Muscle of leg (tissue), 11 donors: Measurements from ENCODE around the gene ALK. TPM values are rescaled to one million over a fixed set of nuclear protein-coding genes. Genes with fewer than 3 reads are reported as not detected.

Source experiments
- DNase-seq: peaks from one replicate; pipeline ENCODE4 v3.0.0; 2013
- H3K27ac ChIP-seq: one replicate; pipeline ENCODE4 v1.5.1; 2013; ENCODE audit warnings: mild to moderate bottlenecking, low read length, control low read depth
- H3K27me3 ChIP-seq: one replicate; pipeline ENCODE4 v1.6.1; 2013; ENCODE audit warnings: low read length; ENCODE audit not compliant: control insufficient read depth, insufficient read depth
- H3K36me3 ChIP-seq: one replicate; pipeline ENCODE4 v1.6.1; 2013; ENCODE audit warnings: low read length; ENCODE audit not compliant: control insufficient read depth, insufficient read depth
- H3K4me1 ChIP-seq: one replicate; pipeline ENCODE4 v1.6.1; 2013; ENCODE audit warnings: low read length; ENCODE audit not compliant: control insufficient read depth, insufficient read depth
- H3K4me3 ChIP-seq: one replicate; pipeline ENCODE4 v1.5.1; 2013; ENCODE audit warnings: low read length, control low read depth
- H3K9me3 ChIP-seq: replicated peaks from 2 replicates; pipeline ENCODE4 v1.6.1; 2013; ENCODE audit warnings: low read depth, low read length; ENCODE audit not compliant: control insufficient read depth
- WGBS: methylation state at CpG from one replicate; pipeline ENCODE4 v1.1.5; 2013; ENCODE audit warnings: missing lambda C conversion rate; ENCODE audit not compliant: insufficient coverage; 5-methylcytosine and 5-hydroxymethylcytosine counted together
- polyA plus RNA-seq, 8 donors: library from polyadenylated mRNA; unstranded; fragments of 120-200 nt; gene quantifications; one replicate each; pipeline versions ENCODE4 v1.2.1 to v1.2.3, GENCODE V29; 2013; ENCODE audit warnings: inconsistent platforms in 1 of 8, low replicate concordance in 1 of 8; ENCODE audit not compliant: insufficient read length in 8 of 8, insufficient read depth in 1 of 8
- total RNA-seq: library from RNA; stranded (reverse); fragments of 120-200 nt; gene quantifications from one replicate; pipeline ENCODE4 v1.2.4, GENCODE V29; 2013

ALK gene
- total and polyA plus RNA-seq, 9 donors = 0.04 to 0.29 (median 0.09) TPM

DNA sequence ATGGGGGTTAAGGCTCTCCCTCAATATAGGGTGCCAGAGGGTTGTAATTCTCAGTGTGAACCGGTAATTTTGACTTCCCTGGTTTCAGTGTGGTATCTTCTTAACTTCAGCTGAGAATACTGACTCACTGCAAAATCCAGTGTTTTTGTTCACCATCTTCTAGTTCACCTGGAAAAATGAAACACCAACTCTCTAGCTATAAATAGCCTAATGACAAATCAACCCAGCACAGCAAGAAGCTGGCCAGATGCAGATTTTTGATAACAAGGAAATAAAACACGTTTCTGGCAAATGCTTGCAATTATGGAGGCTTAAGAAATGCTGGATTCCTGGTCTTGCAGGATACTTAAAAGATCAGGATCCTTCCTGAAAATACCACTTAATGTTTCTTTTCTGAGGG lies 613.9 kb downstream of the ALK start:
- WGBS = 17% methylated on average over 1 of the region's 2 CpGs

DNA sequence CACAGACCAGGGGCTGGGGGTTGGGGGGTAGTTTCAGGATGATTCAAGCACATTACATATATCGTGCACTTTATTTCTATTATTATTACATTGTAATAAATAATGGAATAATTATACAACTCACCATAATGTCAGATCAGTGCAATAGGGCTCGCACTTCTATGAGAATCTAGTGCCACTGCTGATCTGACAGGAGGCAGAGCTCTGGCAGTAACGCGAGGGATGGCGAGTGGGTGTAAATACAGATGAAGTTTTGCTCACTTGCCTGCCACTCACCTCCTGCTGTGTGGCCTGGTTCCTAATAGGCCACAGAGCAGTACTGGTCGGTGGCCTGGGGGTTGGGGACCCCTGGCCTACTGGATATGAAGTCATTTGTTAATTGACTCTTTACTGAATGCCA lies 615.6 kb downstream of the ALK start:
- Histone ChIP-seq H3K27me3 (no peaks in the 10 kb centered on the region), H3K4me1 (no peaks in the 10 kb centered on the region), H3K9me3 (no peaks in the 10 kb centered on the region), H3K4me3 (no peak overlapping the region), H3K27ac (no peak overlapping the region), H3K36me3 (no peaks in the 10 kb centered on the region)
- no peak for DNase-seq
- 75% methylated on average over 5 of the region's 6 CpGs for WGBS

More for the DNA sequence above, 613.9 kb downstream of the ALK start:
- Histone ChIP-seq H3K27ac (no peak overlapping the region), H3K27me3 (peaks cover 3% of the 10 kb centered on the region), H3K36me3 (no peaks in the 10 kb centered on the region), H3K4me1 (no peaks in the 10 kb centered on the region), H3K9me3 (no peaks in the 10 kb centered on the region), H3K4me3 (no peak overlapping the region)
- DNase-seq = no peak

DNA sequence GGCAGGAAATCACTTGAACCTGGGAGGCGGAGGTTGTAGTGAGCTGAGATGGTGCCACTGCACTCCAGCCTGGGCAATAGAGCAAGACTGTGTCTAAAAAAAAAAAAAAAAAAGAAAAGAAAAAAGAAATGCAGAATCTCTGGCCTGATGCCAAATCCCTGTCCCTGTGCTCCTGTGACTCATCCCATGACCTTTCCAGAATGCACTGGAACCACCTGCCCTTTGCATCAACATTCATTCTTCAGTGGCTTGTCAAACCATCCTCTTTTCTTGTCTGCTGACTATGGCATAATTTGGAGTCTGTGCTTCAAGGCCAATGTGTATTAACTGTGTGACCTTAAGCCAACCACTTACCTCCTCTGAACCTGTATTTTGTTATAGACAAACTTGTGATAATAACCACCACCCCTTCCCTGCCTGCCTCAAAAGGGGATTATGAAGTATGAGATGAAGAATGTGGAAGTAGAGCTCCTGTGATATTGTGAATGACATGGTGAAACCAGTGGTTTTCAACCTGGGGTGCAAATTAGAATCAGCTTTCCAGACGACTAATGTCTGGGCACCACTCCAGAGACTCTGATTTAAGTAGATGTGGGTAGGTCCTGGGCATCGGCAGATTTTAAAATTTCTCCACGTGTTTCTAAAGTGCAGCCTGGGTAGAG lies 616.9 kb downstream of the ALK start:
- H3K27ac ChIP-seq = no peak overlapping the region
- peaks cover 2% of the 10 kb centered on the region for H3K27me3 ChIP-seq
- H3K9me3 ChIP-seq = no peaks in the 10 kb centered on the region
- 10% methylated on average over 1 of the region's 4 CpGs for WGBS
- no peaks in the 10 kb centered on the region for H3K4me1 ChIP-seq
- no peak overlapping the region for H3K4me3 ChIP-seq
- no peak for DNase-seq
- no peaks in the 10 kb centered on the region for H3K36me3 ChIP-seq

- no peaks in the 10 kb centered on the region for H3K9me3 ChIP-seq
- H3K4me3 ChIP-seq = no peak overlapping the region
- WGBS = 67% methylated on average over 3 of the region's 10 CpGs
- H3K27ac ChIP-seq = no peak overlapping the region
- H3K27me3 ChIP-seq = peaks cover 2% of the 10 kb centered on the region
- H3K36me3 ChIP-seq = no peaks in the 10 kb centered on the region
- H3K4me1 ChIP-seq = no peaks in the 10 kb centered on the region
- DNase-seq = no peak
Observed at GRCh38 chr2:29296585-29296984, 624.8 kb downstream of the ALK start.

GRCh38 chr2:29295845-29296244 lies 625.5 kb downstream of the ALK start:
- Histone ChIP-seq H3K4me1 (no peaks in the 10 kb centered on the region), H3K27me3 (peaks cover 2% of the 10 kb centered on the region), H3K27ac (no peak overlapping the region), H3K36me3 (no peaks in the 10 kb centered on the region), H3K9me3 (no peaks in the 10 kb centered on the region), H3K4me3 (no peak overlapping the region)
- 50% methylated on average over 1 of the region's 4 CpGs for WGBS
- DNase-seq = no peak

DNA sequence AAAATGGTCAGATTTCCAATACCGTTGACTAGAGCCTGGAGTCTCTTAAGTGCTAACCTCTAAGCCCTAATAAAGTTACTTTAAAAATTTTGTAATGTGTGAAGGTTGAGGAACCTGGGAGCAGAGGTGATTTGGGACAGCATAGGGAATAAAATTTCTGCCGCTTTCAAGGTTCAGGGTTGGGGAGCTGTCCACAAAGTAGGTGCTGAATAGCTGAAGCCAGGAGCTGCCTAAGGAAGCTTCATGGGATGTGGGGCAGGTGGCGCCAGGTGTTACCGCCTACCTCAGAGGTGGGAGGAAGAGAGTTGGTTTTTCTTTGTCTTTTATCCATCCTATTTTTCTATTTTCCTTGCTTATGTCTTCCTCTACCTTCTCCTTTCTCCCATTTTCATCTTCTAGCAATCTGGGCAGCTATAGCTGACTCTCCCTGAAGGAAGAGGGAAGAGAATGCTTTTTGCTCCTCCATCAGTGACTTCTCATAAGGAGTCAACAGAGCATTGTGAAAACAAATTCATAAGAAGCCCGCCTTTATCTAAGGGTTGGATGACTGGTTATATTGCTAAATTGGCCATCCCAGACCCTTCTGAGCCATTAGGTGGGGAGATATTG lies 627.5 kb downstream of the ALK start:
- no peak overlapping the region for H3K27ac ChIP-seq
- H3K36me3 ChIP-seq = no peaks in the 10 kb centered on the region
- DNase-seq = peak; percentile 40
- H3K4me1 ChIP-seq = no peaks in the 10 kb centered on the region
- 0% methylated on average over 1 of the region's 5 CpGs for WGBS
- H3K27me3 ChIP-seq = no peaks in the 10 kb centered on the region
- H3K9me3 ChIP-seq = no peaks in the 10 kb centered on the region
- no peak overlapping the region for H3K4me3 ChIP-seq

DNA sequence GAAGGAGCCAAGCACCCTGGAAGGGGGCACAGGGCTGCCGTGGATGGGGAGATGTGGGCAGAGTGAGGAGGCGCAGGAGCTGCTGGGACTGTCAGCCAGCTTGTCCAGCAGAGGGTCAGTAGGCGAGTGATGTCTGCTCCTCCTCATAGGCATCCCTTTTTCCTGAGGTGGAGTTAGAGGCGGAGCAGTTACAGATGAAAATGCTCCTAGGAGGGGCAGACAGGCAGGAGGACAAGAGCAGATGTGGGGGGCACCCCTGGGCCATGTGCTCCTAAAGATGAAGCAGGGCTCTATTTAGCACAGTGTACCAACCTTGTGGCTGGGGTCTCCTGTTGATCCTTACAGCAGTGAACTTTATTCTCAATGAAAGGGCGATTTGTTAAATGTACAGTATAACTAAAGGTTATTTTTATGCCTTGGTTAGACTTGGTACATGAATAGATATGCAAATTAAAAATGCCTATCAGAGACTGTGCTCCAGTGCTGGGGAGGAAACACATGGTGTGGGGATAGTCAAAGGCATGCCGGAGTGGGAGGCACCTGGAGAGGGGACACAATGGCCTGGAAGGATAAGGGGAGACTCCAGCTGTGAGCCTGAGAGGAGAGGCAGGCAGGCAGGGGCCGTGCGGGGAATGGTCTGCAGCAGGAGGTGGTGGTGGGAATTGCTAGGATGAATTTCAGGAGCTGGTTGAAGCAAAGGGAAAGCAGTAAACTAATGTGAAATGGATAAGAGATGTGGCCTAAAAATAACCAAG lies 630.9 kb downstream of the ALK start:
- 75% methylated on average over 7 of the region's 8 CpGs for WGBS
- H3K27me3 ChIP-seq = no peaks in the 10 kb centered on the region

DNA sequence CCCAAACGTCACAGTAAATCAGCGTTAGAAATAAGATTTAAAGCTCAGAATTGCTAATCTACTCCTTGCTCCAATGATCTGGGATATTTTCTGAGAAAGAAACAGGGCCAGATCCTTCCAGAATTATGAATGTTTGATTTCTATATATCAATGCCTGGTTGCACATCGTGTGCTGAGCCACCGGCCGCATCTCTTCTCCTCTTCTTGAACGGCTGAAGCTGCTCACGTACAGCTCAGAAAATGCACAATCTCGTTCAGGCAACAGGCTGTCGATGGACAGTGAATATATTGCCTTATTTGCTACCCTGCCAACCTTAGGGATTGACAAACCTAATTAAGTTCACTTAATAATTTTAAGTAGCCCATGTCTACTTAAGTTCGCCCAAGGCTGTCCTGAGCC lies 636.7 kb downstream of the ALK start:
- Histone ChIP-seq H3K36me3 (no peaks in the 10 kb centered on the region), H3K4me3 (no peak overlapping the region), H3K27me3 (peaks cover 13% of the 10 kb centered on the region), H3K9me3 (no peaks in the 10 kb centered on the region), H3K27ac (no peak overlapping the region), H3K4me1 (peaks cover 4% of the 10 kb centered on the region)
- no peak for DNase-seq
- 87% methylated on average over 9 of the region's 10 CpGs for WGBS

More for the DNA sequence above, 630.9 kb downstream of the ALK start:
- Histone ChIP-seq H3K4me3 (no peak overlapping the region), H3K36me3 (no peaks in the 10 kb centered on the region), H3K27ac (no peak overlapping the region), H3K4me1 (no peaks in the 10 kb centered on the region), H3K9me3 (no peaks in the 10 kb centered on the region)
- no peak for DNase-seq

GRCh38 chr2:29281916-29282247 lies 639.5 kb downstream of the ALK start:
- Histone ChIP-seq H3K27me3 (peaks cover 31% of the 10 kb centered on the region), H3K9me3 (no peaks in the 10 kb centered on the region), H3K36me3 (no peaks in the 10 kb centered on the region), H3K4me1 (peaks cover 4% of the 10 kb centered on the region), H3K4me3 (no peak overlapping the region), H3K27ac (no peak overlapping the region)
- 67% methylated on average over 1 of the region's 3 CpGs for WGBS
- no peak for DNase-seq

GRCh38 chr2:29281086-29281915 lies 640.1 kb downstream of the ALK start:
- Histone ChIP-seq H3K4me3 (no peak overlapping the region), H3K4me1 (peaks cover 4% of the 10 kb centered on the region), H3K36me3 (no peaks in the 10 kb centered on the region), H3K9me3 (no peaks in the 10 kb centered on the region), H3K27ac (no peak overlapping the region), H3K27me3 (peaks cover 35% of the 10 kb centered on the region)
- DNase-seq = peak; percentile 30
- WGBS = 49% methylated on average over 6 of the region's 15 CpGs
